Left kidney (tissue), 2 donors: ENCODE data around the gene KRT80. TPM values are rescaled to one million over a fixed set of nuclear protein-coding genes. Genes with fewer than 3 reads are reported as not detected.

Source experiments
- DNase-seq: peaks from one replicate; pipeline ENCODE4 v3.0.0-alpha.2; 2013
- polyA plus RNA-seq: library from polyadenylated mRNA; unstranded; fragments of 120-200 nt; gene quantifications from one replicate; pipeline ENCODE4 v1.2.1, GENCODE V29; 2013; ENCODE audit not compliant: insufficient read length

The KRT80 gene
- polyA plus RNA-seq, 1 donor, result 0.80 TPM

DNA sequence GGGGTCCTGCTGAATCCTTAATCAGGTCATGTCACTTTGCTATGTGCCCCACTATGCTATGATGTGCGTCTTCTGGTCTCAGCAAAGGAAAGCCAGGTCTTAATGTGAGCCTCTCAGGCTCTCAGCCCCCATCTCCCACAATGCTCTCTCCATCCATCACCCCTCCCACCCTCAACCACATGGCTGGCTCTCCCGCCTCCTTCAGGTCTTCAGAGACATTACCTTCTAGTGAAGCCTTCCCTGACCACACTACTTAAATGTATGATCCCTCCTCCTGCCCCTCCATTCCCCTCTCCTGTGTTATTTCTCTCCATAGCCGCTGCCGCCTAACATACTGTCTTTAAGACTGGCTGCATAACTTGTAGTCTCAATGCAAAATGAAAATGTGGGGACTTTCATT lies 50.5 kb downstream of the KRT80 start:
- no peak for DNase-seq

DNA sequence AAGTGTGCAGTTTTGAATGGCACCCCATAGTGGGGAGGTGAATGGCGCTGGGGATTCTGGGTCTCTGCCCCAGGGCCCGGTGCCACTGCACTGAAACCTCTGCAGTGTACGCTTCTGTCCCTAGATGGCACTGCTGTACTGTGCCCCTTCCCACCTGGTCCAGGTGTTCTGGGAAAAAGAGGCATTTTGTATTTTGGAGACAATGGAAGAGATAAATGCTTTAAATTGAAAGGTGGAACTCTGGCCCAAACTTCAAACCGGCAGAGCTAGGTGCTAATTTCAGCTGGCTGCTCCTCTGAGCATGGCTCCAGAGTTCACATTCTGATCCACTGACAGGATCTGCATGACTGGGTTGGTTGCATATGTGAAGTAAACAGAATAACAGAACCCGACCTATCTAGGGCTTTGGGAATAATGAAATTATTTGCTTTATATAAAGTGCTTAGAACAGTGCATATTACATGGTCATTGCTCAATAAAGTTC lies 52.2 kb downstream of the KRT80 start:
- no peak for DNase-seq

DNA sequence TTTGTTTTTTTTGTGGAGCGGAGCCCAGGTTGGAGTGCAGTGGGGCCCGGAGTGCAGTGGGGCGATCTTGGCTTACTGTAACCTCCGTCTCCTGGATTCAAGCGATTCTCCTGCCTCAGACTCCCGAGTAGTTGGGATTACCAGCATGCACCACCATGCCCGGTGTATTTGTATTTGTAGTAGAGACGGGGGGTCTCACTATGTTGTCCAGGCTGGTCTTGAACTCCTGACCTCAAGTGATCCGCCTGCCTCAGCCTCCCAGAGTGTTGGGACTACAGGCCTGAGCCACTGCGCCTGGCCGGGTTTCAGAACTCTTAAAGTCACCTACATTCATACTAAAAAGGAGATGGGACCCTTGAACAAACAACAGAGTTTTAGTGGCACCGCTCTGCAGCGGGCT lies 52.7 kb downstream of the KRT80 start:
- no peak for DNase-seq

DNA sequence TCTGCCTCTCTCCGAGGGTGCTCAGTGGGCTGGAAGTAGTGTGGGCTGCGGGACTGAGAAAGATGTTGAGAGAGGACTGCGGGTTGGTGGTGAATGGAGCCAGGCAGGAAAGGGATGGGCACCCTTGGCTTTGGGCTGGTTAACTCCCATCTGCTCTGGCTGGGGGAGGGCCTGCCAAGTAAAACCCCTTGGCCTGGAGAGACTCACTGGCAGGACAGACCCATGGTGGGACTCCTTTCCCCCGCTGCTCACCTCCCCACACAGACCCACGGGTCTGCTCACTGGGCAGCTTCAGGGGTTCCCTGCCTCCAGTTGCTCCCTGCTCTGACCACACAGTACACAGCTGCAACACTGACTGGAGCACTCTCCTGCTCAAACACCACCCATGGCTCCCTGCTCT lies 54.1 kb downstream of the KRT80 start:
- no peak for DNase-seq

DNA sequence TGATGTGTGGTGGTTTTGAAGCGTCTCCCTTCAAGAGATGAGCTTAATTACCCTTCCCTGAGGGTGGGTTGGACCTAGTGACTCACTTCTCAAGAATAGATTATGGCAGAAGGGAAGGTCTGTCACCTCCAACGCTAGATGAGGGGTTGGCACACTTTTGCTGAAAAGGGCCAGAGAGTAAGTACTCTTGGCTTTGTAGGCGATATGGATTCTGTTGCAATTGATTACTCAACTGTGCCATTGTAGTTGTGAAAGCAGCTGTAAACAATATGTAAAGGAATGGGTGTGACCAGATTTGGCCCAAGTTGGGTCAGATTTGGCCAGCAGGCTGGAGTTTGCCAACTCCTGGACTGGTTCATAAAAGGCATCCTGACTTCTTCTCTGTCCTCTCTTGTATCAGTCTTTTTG lies 59.1 kb downstream of the KRT80 start:
- DNase-seq, result no peak

DNA sequence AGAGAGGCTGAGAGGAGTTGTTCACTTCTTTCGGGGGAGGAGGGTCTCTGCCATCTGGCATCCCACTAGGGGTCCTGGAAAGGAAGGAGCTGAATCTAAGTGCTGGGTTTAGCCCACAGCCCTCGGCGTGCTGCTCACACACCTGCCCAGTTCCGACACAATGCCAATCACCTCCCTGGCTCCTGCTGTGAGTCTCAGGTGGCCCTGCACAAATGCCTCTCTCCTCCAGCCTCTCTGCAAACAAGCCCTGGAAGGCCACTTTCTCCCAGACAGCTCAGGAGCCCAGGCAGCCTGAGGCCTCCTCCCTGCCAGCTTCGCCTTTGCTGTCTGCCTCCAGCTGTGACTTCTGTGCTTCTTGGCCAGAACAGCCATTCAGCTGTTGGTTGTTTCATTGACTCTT lies 61.1 kb downstream of the KRT80 start:
- no peak for DNase-seq

DNA sequence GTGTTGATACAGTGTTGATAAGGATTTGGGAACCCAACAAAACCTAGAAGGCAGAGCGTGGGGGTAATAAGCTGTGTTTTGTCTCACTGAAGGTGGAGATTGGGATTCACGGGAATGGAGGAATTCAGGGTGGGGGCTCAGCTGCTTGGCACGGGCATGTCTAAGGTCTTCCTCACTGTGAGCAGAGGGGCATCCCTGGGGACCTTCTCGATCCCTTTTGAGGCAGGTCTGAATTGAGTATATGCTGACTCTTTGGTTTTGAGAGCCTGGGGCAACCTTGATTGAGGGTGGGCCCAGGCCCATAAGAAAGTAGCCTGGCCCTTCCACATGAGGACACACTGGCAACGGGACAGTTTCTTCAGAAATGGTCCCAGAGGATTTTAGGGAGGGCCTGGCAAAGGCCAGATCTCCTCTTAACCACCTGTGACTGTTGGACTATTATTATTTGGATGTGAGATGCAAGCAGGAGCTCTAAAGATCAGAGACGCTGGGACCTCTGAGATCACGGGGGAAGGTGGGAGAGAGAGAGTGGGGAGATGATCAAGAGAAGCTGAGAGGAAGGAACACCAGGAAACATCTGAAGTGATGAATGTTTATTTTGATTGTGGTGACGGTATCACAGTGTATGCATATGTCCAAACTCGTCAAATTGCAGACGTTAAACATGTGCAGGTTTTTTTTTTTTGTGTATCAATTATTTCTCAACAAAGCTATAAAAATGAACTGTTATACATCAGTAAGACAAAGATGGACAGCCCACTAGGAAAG lies 63.9 kb downstream of the KRT80 start:
- no peak for DNase-seq

DNA sequence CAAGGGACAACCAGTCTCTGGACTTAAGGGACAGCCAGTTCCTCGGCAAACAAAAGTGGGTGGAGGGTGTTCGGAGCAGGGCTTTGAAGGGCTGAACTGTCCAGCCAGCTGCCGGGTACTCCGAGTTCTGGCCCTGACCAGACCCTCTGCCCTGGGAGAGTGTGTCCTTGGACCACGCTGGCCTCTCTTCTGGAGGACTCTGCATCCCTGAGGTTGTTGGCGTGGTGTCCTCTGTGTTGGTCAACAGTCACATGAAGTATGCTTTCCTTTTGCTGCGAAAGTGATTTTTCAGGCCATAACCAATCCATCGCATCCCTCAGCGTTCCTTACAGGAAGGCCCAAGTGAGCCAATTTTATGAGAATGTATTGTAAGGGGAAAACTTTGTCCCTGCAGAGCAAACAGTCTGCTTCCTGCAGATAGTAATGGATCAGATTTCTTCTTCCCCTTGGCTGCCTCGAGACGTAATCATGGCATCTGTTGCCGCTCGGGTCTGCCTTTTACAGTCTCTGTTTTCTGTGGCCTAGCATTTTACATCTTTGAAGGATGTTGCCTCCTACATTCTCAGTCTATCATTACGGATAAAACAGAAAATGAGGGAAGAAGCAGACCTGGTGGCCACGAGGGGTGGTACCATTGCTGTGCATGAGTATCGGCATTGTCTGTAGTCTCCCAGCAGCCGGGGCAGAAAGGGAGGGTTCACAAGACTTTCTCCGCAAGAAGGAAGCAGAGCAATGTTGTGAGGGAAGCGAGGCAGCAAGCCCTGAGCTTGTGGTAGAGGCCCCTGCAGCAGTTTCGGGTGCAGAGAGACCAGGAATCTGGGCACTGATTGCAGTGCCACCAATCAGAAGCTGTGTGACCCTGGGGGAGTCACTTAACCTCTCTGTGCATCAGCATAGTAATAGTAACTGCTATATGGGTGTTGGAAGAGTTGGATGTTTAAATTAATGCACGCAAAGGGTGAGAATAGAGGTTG lies 64.9 kb downstream of the KRT80 start:
- DNase-seq, result no peak

DNA sequence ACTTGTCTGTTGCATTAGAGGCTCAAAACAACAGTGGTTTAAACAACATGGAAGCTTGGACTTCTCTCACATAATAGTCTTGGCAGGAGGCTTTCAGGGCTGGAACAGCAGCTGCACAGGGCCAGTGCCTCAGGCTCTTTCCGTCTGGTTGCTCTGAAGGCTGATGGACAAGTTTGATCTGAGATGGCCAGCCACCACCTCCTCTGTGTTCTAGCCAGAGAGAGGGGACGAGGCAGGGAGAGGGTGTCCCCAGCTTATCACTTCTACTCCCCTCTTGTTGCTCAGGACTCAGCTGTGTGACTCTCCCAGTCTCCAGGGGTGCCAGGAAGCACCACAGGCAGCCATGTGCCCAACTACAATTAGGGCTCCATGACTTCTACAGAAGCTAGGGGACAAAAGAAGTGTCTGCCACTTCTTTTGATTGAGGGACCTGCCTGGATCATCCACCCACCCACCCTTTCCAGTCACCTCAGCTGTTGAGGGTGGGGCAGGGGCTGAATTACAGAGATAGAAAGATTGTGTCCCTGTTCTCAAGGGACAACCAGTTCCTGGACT lies 65.7 kb downstream of the KRT80 start:
- no peak for DNase-seq

DNA sequence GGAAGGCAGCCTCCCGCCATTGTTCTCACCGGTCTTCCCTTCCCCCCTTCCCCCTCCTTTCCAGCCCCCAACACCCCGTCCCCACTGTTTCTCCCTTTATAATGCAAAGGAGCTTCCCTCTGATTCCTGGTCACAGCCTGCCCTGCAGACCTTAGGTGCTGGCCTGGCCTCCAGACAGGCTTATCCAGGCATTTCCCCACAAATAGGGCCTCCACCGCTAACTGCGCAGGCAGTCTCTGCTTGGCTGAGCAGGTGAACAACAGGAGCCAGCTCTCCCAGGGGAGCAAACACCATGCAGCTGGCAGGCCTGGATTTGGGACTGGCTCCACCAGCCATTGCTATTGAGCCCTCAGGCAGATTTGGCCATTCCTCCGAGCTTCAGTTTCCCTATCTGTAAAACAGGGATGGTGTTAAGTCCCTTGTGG lies 66.3 kb downstream of the KRT80 start:
- no peak for DNase-seq

DNA sequence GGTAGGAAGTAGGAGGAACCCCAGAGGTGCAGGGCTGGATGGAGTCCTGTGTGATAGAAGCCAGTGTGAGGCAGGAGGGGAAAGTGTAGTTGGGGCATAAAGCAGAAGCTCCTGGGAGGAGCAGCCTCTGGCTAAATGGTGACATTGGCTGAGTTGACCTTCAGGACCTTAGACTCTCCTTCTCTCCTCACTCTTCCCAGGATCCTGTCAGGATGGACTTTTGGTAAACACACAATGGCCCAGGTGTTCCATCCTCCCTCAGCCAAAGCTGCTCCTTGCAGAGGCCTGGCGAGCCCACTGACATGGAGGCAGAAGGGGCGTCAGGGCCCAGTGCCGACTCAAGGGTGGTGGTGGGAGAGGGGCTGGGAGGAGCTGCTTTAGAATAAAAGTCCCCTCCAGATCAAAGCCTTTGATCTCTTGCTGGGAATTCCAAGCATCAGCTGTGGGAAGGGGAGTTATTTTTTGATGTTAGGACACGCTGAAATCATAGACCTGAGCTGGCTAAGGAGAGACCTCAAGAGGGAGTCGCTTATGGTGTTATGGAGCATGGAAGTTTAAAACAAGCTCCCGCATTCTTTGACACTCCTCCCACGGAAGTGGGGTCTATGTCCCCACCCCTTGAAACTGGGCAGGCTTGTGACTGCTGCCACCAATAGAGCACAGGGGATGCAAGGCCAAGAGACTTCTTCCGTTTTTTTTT lies 68.2 kb downstream of the KRT80 start:
- no peak for DNase-seq

DNA sequence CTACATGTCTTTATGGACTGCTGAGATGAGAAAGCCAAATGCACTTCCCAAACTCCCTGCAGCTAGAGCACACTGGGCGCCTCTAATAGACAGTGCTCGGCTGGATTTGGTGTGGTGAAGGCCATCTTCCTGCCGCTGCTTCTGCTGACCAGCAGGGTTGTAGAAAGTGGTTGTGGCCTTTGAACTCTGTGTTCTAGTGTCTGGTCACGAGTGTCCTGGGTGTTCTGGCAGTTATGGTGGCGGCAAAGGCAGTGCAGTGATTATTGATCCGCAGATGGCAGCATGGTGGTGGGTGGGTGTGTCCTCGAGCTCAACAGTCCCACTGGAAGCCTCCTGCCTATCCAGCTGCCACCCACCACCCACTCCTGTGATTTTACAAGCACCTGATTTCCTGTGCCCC lies 68.9 kb downstream of the KRT80 start:
- DNase-seq, result no peak

DNA sequence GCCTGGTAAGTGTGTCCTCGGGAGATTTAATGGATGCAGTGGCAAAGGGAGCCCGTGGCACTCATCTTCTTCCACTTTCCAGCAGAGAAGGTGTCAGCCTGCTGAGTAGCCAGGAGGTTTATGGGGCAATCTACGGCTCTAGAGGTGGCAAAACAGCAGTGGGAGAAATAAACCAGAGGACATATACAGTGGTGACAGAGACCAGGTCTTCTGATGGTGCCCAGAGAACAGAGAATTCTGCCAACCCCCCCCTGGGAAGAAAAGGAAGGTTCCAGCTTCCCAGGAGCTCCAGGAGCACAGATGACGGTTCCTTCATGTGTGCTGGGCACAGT lies 69.3 kb downstream of the KRT80 start:
- no peak for DNase-seq

DNA sequence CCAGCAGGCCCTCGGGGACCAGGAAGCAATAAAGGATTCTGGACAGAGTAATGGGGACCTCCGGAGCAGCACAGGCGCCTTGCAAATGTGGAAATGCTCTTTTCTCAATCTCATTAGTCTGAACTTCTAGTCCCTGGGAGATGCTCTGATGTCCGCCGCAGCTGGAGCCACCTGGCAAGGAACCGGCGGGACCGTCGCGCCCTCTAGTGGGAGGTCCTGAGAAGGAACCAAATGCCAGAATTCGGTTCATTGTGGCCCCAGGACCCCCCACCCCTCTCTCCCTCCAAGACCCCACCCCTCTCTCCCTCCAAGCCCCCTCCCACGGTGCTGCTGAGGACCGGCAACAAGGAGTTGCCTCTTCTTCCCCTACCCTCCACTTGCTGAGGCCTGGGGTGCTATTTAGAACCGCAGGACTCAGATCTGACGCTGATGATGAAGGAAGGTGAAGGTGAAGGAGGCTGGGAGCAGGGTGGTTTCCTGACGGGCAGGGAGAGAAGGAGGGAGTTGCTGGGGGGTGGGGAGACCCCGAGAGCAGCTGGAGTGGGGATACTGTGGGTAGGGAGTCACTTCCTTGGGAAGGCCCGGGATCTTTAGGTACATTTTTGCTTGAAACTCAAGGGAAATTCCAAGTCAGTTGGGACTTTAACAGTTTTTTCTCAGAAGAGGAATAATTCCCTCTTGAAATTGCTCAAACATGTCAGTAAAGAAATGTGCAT lies 69.8 kb downstream of the KRT80 start:
- peak; percentile 68 for DNase-seq

DNA sequence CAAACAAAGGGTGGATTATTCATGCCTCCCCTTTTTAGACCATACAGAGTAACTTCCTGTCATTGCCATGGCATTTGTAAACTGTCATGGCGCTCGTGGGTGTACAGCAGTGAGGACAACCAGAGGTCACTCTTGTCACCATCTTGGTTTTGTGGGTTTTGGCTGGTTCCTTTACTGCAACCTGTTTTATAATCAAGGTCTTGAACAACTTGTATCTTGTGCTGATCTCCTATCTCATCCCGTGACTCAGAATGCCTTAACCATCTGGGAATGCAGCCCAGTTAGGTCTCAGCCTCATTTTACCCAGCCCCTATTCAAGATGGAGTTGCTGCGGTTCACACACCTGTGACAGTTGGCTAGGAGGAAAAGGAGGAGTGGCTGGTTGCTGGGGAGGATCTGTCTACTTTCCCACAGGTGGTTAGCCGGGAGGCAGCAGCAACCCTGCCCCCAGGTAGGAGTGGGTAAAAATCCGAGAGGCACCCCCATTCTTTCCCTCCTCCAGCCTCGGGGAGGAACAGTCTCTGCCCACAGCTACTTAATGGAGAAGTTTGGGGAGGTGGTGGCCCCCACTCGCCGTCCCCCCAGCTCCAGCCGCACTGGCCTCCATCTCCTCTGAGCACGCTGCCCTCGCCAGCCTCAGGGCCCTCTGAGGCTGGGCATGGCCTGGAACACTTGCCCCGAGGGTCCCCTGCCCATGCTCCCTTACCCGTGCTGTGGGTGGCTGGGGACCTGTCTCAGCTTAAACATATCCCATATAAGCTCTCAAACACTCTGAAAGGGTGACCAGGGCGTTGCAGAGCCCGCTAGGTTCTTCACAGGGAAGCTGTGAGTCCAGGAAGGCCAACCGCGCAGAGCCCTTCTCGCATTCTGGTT lies 70.6 kb downstream of the KRT80 start:
- no peak for DNase-seq

DNA sequence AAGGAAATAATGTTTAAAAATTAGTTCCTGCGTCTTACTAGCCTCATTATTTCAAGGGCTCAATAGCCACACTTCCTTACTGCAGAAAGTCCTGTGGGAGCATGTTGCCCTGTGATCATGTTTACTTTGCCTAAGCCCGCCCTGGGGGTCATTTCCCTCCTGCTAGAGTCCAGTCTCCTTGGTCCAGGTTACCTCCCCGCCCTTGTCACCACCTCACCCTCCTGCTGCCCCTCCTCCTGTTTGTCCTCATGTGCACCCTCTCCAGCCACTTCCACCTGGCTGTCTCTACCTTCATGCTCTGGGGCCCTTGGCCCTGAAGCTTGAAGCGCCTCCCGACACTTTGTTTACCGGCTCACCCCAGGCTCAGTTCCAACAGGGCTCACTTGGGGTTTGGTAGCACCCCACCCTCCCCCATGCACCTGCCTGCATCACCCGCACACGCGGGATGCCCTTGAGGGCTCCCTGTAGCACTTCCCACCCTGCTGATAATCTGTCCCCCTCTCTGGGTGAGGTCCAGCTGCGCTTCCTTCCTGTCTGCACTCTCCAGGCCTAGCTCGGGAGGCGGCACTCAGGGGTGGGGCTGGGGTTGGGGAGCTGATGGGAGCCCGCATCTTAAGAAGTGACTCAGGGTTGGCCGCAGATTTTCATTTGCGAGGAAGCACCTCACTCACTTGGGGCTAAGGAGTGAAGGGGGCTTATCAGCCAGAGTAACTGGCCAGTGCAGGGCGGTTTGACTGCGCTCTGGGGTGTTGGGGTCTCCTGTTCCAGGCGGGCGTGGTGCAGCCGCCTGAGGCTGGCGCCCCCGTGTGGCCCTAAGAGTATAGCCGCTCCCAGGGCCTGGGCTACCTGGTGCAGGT lies 72.2 kb downstream of the KRT80 start:
- DNase-seq, result no peak
